Activated T-helper 17 cell treated with anti-CD3 and anti-CD28 coated beads, Interleukin-2, amount 50 U/mL, for 72 hours (primary cell): ENCODE data around the gene PHLDA2. TPM values are rescaled to one million over a fixed set of nuclear protein-coding genes. Genes with fewer than 3 reads are reported as not detected.
A peak's percentile ranks its signal among the peaks of the same experiment; 100 is the strongest.

ENCODE experiments used
- ATAC-seq: fragments of 150-1000 bp; cut with Tn5 transposase; replicated peaks from 2 replicates; pipeline ENCODE4 v1.10.0; 2021; ENCODE audit warnings: mild to moderate bottlenecking, moderate library complexity
- H3K27ac Mint-ChIP-seq: one replicate; pipeline ENCODE4 v1.8.0; 2022; ENCODE audit warnings: mixed read lengths
- H3K27me3 Mint-ChIP-seq: one replicate; pipeline ENCODE4 v1.8.0; 2022; ENCODE audit warnings: mixed read lengths
- H3K36me3 Mint-ChIP-seq: one replicate; pipeline ENCODE4 v1.8.0; 2022; ENCODE audit warnings: low read depth, mild to moderate bottlenecking, mixed read lengths
- H3K4me1 Mint-ChIP-seq: one replicate; pipeline ENCODE4 v1.8.0; 2022; ENCODE audit warnings: mixed read lengths
- H3K4me3 Mint-ChIP-seq: one replicate; pipeline ENCODE4 v1.8.0; 2022; ENCODE audit warnings: mild to moderate bottlenecking, mixed read lengths
- H3K9me3 Mint-ChIP-seq: one replicate; pipeline ENCODE4 v1.8.0; 2022; ENCODE audit warnings: mixed read lengths
- total RNA-seq, 2 donors: library from RNA; stranded (reverse); gene quantifications; one replicate each; pipeline ENCODE4 v1.2.3, GENCODE V29; 2022

Gene PHLDA2
- total RNA-seq, 2 donors from 2014 or later: 5.6 to 9.1 TPM

DNA sequence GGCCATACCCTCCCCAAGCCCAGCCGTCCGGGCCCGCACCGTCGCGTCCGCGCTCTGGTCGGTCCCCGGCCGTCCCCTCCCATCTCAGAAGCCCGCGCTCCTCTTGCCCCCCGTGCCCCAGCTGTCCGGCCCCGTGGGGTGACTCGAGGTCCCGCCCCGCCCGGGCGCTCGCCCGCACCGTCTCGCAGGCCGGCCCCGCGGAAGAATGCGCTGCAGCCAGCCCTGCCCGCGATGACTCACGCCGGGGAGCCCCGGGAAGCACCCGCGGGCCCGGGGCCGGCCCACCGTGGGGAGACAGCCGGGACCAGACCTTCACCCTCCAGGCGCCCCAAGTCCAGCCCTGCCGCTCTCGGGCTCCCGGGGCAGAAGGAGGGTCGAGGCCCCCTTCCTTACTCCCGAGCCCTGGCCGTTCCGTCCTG, 320 bp upstream of the PHLDA2 start:
- no peaks in the 10 kb centered on the region for H3K36me3 Mint-ChIP-seq
- H3K27ac Mint-ChIP-seq: peak overlapping the region; percentile 82
- H3K27me3 Mint-ChIP-seq: peaks cover 9% of the 10 kb centered on the region
- peak overlapping the region; percentile 83 for H3K4me3 Mint-ChIP-seq
- no peaks in the 10 kb centered on the region for H3K9me3 Mint-ChIP-seq
- ATAC-seq: peak; percentile 58
- peaks cover 6% of the 10 kb centered on the region for H3K4me1 Mint-ChIP-seq

DNA sequence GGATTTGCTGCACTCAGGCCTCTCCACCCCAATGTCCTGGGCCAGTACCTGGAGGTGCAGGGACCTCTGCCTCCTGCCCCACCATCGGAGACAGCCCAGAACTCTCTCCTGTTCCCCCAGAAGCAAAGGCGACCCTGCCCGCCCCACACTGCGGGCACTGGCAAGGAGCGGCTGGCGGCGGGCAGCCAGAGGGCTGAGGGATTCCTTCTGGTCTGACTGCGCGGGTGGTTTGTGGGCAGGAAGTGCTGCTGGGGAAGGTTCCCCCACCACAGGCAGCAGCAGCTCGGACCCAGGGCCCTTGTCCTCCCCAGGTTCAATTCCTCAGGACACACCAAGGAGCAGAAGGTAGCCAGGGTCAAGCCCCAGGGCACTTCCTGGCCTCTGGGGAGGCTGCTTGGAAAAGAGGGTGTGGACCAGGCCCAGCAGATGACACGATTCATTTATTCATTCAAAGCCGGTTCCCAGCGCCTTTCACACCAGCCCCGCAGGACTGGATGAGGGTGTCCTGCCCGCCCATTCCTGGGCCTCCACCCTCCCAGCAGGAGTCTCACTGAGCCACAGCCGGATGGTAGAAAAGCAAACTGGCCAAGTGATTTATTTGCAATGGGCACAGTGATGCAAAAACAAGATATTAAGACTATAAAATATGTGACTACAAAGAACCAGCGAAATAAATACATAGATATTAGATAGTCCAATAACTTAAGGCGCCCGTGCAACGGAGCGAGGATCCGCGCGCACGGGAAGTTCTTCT, 1.2 kb downstream of the PHLDA2 start:
- Mint-ChIP-seq H3K36me3 (no peaks in the 10 kb centered on the region), H3K4me1 (peaks cover 6% of the 10 kb centered on the region), H3K9me3 (no peaks in the 10 kb centered on the region), H3K27ac (peak overlapping the region; percentile 41), H3K27me3 (peaks cover 9% of the 10 kb centered on the region), H3K4me3 (peak overlapping the region; percentile 82)
- ATAC-seq: no peak

DNA sequence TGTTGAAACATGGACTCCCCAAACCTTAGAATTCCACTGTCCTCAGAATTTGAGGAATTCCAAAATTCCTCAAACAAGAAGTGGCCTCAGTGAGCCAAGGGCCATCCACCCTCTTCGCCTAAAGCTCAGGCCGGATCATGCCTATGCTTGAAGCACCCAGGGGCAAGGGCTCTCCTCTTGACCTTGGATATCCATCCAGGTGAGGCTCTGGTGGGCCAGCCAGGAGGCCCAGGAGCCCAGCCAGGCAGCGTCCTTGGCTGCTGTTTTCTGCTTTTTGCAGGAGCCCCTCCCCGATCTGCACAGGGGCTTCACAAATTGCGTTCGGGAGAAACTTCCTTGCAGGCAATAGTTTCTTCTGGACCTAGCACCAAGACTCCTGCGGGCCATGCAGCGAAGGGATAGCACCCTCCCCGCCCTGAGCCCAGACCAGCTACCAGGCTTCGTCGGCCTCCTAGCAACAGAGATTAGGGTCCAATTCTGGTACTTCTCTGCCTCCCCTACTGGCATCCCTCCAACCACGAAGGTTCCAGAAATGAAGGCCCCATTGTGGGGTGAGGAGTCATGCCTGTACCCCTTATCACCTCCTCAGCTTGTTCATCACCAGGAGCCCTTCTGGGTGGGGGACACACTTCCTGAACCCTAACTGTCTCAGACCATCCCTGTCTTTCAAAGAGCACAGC, 2.0 kb downstream of the PHLDA2 start:
- Mint-ChIP-seq H3K4me3 (peak overlapping the region; percentile 82), H3K36me3 (no peaks in the 10 kb centered on the region), H3K27ac (no peak overlapping the region), H3K9me3 (no peaks in the 10 kb centered on the region), H3K27me3 (peaks cover 9% of the 10 kb centered on the region), H3K4me1 (peaks cover 6% of the 10 kb centered on the region)
- no peak for ATAC-seq

DNA sequence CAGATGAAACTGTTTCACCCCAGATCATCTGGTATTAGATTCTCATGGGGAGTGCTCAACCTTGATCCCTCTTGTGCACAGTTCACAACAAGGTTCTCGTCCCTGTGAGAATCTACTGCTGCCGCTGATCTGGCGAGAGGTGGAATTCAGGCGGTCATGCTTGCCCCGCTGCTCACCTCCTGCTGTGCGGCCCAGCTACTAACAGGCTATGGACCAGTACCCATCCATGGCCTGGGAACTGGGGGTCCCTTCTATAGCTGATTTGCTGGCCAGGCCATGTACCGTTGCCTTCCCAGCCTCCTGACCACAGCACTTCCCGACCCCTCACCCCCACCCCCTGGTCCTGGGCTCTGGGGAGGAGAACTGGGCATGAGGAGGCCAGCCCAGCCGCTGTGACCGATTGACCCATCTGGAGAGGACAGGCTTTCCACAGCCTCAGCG, 2.6 kb downstream of the PHLDA2 start:
- no peaks in the 10 kb centered on the region for H3K9me3 Mint-ChIP-seq
- H3K27me3 Mint-ChIP-seq: peaks cover 9% of the 10 kb centered on the region
- no peaks in the 10 kb centered on the region for H3K36me3 Mint-ChIP-seq
- peaks cover 6% of the 10 kb centered on the region for H3K4me1 Mint-ChIP-seq
- no peak for ATAC-seq
- H3K4me3 Mint-ChIP-seq: no peak overlapping the region
- no peak overlapping the region for H3K27ac Mint-ChIP-seq

DNA sequence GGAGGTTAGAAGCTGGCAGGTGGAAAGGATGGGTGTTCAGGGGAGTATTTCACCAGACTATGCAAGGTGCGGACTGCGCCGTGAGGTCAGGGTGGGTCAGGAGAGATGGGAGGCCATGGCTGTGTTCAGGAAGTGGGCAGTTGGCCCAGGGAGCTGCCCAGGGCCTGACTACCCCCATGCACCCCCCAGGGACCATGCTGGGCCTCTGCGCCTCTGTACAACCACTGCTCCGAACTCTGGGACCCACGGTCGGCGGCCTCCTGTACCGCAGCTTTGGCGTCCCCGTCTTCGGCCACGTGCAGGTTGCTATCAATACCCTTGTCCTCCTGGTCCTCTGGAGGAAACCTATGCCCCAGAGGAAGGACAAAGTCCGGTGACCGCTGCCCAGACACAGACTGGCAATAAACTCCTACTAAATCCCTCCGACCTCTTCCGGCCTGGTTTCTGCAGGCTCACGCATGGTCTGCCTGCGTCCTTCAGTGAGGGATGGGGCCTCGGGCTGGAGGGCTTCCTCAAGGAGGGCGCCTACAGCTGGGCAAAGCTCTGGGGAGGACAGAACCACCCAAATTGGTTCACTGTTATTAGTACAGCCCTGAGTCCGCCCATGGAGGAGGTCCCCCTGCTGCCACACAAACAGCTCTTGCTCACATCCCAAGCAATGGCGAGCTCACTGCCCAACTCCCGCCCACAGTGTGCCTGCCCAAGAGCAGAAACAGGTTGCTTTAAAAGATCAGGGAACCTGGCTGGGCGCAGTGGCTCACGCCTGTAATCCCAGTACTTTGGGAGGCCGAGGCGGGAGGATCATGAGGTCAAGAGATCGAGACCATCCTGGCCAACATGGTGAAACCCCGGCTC, 4.2 kb downstream of the PHLDA2 start:
- no peak overlapping the region for H3K4me3 Mint-ChIP-seq
- H3K27me3 Mint-ChIP-seq: peaks cover 9% of the 10 kb centered on the region
- H3K9me3 Mint-ChIP-seq: no peaks in the 10 kb centered on the region
- no peaks in the 10 kb centered on the region for H3K36me3 Mint-ChIP-seq
- ATAC-seq: no peak
- H3K27ac Mint-ChIP-seq: no peak overlapping the region
- H3K4me1 Mint-ChIP-seq: no peaks in the 10 kb centered on the region

DNA sequence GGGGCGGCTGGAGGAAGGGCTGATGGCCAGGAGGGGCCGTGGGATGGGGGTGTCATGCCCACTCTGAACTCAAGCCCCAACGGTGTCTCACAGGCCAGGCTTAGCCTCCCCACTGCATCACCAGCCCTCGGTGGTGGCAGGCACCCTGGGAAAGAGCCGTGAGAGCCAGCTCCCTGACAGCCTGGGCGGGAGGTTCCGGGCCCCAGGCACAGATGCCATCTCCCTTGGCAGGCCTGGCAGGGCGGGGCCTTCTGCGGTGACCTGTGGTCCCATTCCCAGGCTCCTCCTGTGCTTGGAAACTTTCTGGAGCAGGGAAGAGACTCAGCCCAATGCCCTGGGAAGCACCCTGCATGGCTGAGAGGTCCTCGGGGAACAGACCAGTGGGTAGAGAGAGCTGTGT, 4.8 kb downstream of the PHLDA2 start:
- Mint-ChIP-seq H3K36me3 (no peaks in the 10 kb centered on the region), H3K27me3 (peaks cover 9% of the 10 kb centered on the region), H3K4me3 (no peak overlapping the region), H3K4me1 (no peaks in the 10 kb centered on the region), H3K27ac (no peak overlapping the region), H3K9me3 (no peaks in the 10 kb centered on the region)
- ATAC-seq: no peak

DNA sequence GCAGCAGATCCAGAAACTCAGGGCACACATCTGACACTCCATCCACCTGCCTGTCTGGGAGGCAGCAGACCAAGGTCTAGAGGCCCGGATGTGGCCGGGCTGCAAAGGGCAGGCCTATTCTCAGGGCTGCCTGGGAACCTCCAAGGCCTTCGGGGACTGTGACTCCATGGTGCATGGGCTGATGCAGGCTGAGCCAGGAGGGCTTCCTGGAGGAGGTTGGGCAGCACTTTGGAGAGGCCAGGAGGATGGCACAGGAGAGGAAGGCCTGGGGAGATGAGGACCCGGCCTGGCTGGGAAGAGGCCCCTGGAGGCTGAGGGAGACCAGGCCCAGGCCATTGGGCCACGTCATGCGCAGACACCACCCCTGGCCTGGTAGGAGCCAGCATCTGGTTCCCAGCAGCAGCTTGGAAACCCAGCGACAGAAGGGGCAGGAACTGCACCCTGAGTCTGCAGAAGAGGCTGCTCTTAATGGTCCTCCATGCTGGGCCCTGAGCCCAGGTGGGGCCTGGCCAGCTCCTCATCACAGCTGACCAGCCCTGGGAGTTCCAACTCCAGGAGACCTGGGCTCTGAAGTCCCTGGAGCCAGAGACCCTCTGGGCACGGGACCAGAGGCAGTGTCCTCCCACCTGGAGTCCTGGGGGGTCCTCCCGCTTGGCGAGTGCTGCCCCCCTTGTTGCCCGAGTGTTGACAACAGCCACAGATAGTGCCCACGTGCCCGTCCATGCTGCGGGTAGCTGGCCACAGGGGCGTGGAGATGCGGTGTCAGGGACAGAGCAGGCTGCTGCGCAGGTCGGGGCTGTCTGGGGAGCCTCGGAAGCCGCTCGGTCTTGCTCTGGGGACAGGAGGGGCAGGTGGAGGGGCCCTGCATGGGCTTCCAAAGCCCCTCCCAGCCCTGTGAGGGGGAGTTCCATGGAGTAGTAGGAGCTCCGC, 5.5 kb downstream of the PHLDA2 start:
- Mint-ChIP-seq H3K4me3 (no peak overlapping the region), H3K27ac (no peak overlapping the region), H3K4me1 (no peaks in the 10 kb centered on the region), H3K36me3 (no peaks in the 10 kb centered on the region), H3K27me3 (peaks cover 9% of the 10 kb centered on the region), H3K9me3 (no peaks in the 10 kb centered on the region)
- ATAC-seq: no peak

DNA sequence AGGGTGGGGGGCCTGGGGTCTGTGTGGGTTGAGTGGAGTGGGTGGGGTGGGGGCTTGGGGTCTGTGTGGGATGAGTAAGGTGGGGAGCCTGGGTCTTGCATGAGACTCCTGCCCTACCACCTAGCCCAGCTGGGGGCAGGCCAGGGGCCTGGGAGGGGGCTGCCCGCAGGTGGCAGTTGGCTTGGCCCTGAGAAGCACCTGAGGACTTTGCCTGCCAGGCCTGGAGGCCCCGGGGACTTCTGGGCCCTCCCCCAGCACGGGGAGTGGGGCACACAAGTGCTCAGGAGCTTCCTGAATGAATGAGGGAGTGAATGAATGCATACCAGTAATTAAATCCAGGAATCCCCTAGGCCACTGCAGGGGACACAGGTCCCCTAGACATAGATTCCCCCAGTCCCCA, 6.6 kb downstream of the PHLDA2 start:
- no peaks in the 10 kb centered on the region for H3K4me1 Mint-ChIP-seq
- no peaks in the 10 kb centered on the region for H3K36me3 Mint-ChIP-seq
- no peak overlapping the region for H3K27ac Mint-ChIP-seq
- H3K9me3 Mint-ChIP-seq: no peaks in the 10 kb centered on the region
- peaks cover 2% of the 10 kb centered on the region for H3K27me3 Mint-ChIP-seq
- no peak for ATAC-seq
- no peak overlapping the region for H3K4me3 Mint-ChIP-seq

DNA sequence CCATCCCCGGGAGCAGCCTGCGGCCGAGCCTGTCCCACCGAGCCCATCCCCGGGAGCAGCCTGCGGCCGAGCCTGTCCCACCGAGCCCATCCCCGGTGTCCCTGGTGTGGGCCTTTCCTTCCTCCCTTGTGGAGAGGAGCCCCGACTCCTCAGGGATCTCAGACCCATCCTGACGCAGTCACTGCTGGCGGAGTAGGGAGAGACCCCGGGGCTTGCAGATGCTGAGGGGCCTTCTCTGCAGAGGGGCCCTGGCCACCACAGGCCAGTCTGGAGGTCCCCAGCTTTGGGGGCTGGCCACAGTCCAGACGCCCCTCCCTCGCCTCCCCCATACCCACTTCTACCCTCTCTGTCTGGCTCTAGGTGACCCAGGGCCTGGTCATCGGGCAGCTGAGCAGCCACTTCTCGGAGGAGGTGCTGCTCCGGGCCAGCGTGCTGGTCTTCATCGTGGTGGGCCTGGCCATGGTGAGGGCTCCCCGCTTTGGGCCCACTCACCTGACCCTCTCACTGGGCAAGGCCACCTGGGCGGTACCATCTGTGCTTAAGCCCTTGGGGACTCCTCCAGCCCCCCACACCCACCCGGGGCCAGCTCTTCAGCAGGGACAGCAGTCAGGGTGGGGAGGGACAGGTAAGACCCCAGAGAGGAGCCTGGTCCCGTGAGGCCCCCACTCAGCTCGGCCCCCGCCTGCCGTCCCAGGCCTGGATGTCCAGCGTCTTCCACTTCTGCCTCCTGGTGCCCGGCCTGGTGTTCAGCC, 7.3 kb downstream of the PHLDA2 start:
- H3K27me3 Mint-ChIP-seq: no peaks in the 10 kb centered on the region
- H3K4me1 Mint-ChIP-seq: no peaks in the 10 kb centered on the region
- no peaks in the 10 kb centered on the region for H3K36me3 Mint-ChIP-seq
- ATAC-seq: no peak
- no peak overlapping the region for H3K4me3 Mint-ChIP-seq
- H3K27ac Mint-ChIP-seq: no peak overlapping the region
- H3K9me3 Mint-ChIP-seq: no peaks in the 10 kb centered on the region

DNA sequence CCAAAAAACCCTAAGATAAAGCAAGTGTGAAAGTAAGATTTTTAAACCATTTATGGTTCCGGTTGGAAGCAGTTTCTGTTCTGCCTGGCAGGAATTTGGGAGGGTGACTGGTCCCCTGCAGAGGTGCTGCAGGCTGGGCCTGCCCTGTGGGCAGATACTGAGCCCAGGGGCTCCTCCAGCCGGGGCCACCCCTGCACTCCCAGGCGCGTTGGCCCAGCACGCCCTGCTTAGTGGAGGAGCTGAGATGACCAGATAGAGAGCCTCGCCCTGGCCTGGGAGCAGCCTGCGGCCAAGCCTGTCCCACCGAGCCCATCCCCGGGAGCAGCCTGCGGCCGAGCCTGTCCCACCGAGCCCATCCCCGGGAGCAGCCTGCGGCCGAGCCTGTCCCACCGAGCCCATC, 8.0 kb downstream of the PHLDA2 start:
- no peaks in the 10 kb centered on the region for H3K4me1 Mint-ChIP-seq
- H3K27me3 Mint-ChIP-seq: no peaks in the 10 kb centered on the region
- ATAC-seq: no peak
- no peak overlapping the region for H3K4me3 Mint-ChIP-seq
- no peaks in the 10 kb centered on the region for H3K36me3 Mint-ChIP-seq
- no peaks in the 10 kb centered on the region for H3K9me3 Mint-ChIP-seq
- no peak overlapping the region for H3K27ac Mint-ChIP-seq

DNA sequence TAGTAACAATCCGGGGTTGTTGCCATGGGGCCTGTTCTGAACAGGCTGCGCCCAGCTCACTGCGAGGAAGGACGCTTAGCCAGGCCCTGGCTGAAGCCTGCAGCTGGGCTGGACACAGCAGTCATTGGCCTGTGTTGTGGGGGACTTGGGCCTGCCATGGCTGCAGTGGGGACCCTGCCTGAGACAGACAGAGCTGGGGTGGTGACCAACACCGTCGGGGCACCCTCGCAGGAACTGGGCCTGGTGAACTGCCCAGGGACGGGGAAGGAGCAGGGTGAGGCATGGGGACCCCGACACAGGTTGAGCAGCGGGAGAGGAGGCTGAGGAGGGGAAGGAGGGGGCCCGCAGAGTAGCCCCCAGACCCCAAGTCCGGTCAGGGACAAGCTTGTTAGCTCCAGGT, 8.9 kb downstream of the PHLDA2 start:
- Mint-ChIP-seq H3K9me3 (no peaks in the 10 kb centered on the region), H3K4me1 (no peaks in the 10 kb centered on the region), H3K27me3 (no peaks in the 10 kb centered on the region), H3K4me3 (no peak overlapping the region), H3K27ac (peak overlapping the region; percentile 36), H3K36me3 (no peaks in the 10 kb centered on the region)
- no peak for ATAC-seq

DNA sequence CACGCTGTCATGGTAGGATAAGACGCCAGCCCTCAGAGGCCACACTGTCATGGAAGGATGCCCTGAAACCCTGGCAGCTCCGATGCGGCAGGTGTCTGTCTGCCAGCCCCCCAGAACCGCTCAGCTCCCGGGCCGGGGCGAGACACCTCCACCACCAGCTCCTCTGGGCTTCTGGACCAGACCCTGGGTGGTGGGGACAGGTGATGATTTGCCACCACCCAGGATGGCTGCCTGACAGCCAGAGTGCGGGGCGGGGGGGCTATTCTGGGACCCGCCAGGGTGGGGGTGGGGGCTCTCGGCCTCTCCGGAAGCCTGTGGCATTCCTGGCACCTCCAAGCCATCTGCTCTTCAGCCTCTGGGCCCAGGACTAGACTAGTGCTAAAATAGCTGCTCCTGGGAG, 9.4 kb downstream of the PHLDA2 start:
- ATAC-seq: no peak
- Mint-ChIP-seq H3K4me3 (no peak overlapping the region), H3K27ac (peak overlapping the region; percentile 36), H3K27me3 (no peaks in the 10 kb centered on the region), H3K36me3 (no peaks in the 10 kb centered on the region), H3K4me1 (no peaks in the 10 kb centered on the region), H3K9me3 (no peaks in the 10 kb centered on the region)

DNA sequence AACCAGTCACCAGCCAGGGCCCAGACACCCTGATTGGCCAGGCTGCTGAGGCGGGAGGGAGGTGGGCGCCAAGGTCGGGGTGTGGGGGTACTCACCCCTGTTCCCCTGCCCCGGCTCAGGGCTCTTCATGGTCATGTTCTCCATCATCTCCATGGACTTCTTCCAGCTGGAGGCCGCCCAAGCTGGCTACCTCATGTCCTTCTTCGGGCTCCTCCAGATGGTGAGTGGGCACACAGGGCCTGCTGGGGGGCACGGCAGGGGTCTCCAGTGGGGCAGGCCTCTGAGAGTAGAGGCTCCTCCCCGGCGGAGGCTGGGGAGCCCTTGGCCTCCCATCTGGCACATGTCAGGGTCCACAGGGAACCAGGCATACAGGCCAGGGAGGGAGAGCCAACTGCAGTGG, 10.0 kb downstream of the PHLDA2 start:
- Mint-ChIP-seq H3K4me3 (no peak overlapping the region), H3K4me1 (no peaks in the 10 kb centered on the region), H3K27me3 (no peaks in the 10 kb centered on the region), H3K9me3 (no peaks in the 10 kb centered on the region), H3K27ac (no peak overlapping the region), H3K36me3 (no peaks in the 10 kb centered on the region)
- no peak for ATAC-seq
